Measurements from ENCODE around the gene CISD1.

CISD1 gene

DNA sequence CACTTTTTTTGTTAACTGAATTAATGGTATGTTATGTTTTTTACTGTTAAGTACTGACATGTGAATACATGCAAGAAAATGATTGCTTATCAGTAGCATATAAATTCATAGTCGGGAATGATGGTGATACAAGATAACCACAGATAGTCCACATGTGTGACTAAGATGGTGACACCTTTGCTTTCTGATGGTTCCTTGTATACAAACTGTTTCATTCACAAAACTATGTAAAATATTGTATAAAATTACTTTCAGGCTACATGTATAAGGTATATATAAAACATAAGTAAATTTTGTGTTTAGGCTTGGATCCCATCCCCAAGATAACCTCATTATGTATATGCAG lies 10.0 kb downstream of the CISD1 start:
- TF ChIP-seq FOXP2 (optimal IDR thresholded peaks at IDR 0.05; ENCODE audit: borderline replicate concordance, extremely low read depth, extremely low read length, insufficient read depth) (no peak), POLR2AphosphoS5 (IDR thresholded peaks at IDR 0.05; ENCODE audit: low read depth, low read length) (no peak), SIN3A (IDR thresholded peaks at IDR 0.05; ENCODE audit: borderline replicate concordance, insufficient read depth, low read length) (no peak), TAF1 (IDR thresholded peaks at IDR 0.05; ENCODE audit: borderline replicate concordance, insufficient read depth, low read length) (no peak)
- TF ChIP-seq, protein P1, sequence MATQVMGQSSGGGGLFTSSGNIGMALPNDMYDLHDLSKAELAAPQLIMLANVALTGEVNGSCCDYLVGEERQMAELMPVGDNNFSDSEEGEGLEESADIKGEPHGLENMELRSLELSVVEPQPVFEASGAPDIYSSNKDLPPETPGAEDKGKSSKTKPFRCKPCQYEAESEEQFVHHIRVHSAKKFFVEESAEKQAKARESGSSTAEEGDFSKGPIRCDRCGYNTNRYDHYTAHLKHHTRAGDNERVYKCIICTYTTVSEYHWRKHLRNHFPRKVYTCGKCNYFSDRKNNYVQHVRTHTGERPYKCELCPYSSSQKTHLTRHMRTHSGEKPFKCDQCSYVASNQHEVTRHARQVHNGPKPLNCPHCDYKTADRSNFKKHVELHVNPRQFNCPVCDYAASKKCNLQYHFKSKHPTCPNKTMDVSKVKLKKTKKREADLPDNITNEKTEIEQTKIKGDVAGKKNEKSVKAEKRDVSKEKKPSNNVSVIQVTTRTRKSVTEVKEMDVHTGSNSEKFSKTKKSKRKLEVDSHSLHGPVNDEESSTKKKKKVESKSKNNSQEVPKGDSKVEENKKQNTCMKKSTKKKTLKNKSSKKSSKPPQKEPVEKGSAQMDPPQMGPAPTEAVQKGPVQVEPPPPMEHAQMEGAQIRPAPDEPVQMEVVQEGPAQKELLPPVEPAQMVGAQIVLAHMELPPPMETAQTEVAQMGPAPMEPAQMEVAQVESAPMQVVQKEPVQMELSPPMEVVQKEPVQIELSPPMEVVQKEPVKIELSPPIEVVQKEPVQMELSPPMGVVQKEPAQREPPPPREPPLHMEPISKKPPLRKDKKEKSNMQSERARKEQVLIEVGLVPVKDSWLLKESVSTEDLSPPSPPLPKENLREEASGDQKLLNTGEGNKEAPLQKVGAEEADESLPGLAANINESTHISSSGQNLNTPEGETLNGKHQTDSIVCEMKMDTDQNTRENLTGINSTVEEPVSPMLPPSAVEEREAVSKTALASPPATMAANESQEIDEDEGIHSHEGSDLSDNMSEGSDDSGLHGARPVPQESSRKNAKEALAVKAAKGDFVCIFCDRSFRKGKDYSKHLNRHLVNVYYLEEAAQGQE (IDR thresholded peaks at IDR 0.05; ENCODE audit: insufficient read depth in 1 of 2, low read depth in 2 of 2, low read length in 2 of 2): no peak

DNA sequence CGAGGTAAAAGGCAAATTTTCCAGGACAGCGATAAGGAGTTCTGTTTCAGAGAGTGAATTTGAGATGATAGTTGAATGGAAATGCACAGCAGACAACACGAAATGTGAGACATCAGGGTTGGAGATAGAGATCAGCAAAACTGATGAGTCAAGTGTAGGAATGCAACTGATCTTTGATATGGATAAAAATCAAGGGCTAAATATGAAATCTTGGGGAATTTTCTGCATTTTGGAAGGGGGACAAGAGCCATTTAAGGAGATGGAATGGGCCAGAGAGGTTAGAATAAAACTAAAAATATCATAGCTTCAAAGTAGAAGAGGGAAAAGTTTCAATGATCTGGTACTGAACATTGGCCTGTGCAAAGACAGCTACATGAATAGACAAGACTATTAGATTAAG lies 11.5 kb downstream of the CISD1 start:
- TF ChIP-seq FOXP2 (optimal IDR thresholded peaks at IDR 0.05; ENCODE audit: borderline replicate concordance, extremely low read depth, extremely low read length, insufficient read depth): no peak
- TF ChIP-seq, protein P1 (IDR thresholded peaks at IDR 0.05; ENCODE audit: insufficient read depth in 1 of 2, low read depth in 2 of 2, low read length in 2 of 2): no peak
- no peak for TF ChIP-seq SIN3A (IDR thresholded peaks at IDR 0.05; ENCODE audit: borderline replicate concordance, insufficient read depth, low read length)
- TF ChIP-seq TAF1 (IDR thresholded peaks at IDR 0.05; ENCODE audit: borderline replicate concordance, insufficient read depth, low read length): no peak
- TF ChIP-seq POLR2AphosphoS5 (IDR thresholded peaks at IDR 0.05; ENCODE audit: low read depth, low read length): no peak

GRCh38 chr10:58281092-58281752 lies 12.3 kb downstream of the CISD1 start:
- TF ChIP-seq SIN3A (IDR thresholded peaks at IDR 0.05; ENCODE audit: borderline replicate concordance, insufficient read depth, low read length): no peak
- TF ChIP-seq FOXP2 (optimal IDR thresholded peaks at IDR 0.05; ENCODE audit: borderline replicate concordance, extremely low read depth, extremely low read length, insufficient read depth): no peak
- TF ChIP-seq, protein P1 (IDR thresholded peaks at IDR 0.05; ENCODE audit: insufficient read depth in 1 of 2, low read depth in 2 of 2, low read length in 2 of 2): no peak
- no peak for TF ChIP-seq TAF1 (IDR thresholded peaks at IDR 0.05; ENCODE audit: borderline replicate concordance, insufficient read depth, low read length)
- no peak for TF ChIP-seq POLR2AphosphoS5 (IDR thresholded peaks at IDR 0.05; ENCODE audit: low read depth, low read length)

- TF ChIP-seq, protein P1 (IDR thresholded peaks at IDR 0.05; ENCODE audit: insufficient read depth in 1 of 2, low read depth in 2 of 2, low read length in 2 of 2): no peak
These were observed 13.7 kb downstream of the CISD1 start for GRCh38 chr10:58282615-58283014.

GRCh38 chr10:58291538-58292174 lies 22.7 kb downstream of the CISD1 start:
- TF ChIP-seq POLR2AphosphoS5 (IDR thresholded peaks at IDR 0.05; ENCODE audit: low read depth, low read length): no peak
- TF ChIP-seq, protein P1 (IDR thresholded peaks at IDR 0.05; ENCODE audit: insufficient read depth in 1 of 2, low read depth in 2 of 2, low read length in 2 of 2): no peak
- TF ChIP-seq FOXP2 (optimal IDR thresholded peaks at IDR 0.05; ENCODE audit: borderline replicate concordance, extremely low read depth, extremely low read length, insufficient read depth): no peak
- TF ChIP-seq SIN3A (IDR thresholded peaks at IDR 0.05; ENCODE audit: borderline replicate concordance, insufficient read depth, low read length): no peak
- no peak for TF ChIP-seq TAF1 (IDR thresholded peaks at IDR 0.05; ENCODE audit: borderline replicate concordance, insufficient read depth, low read length)
